Motor neuron (in vitro differentiated cells): ENCODE results near the gene RALGDS. TPM values are rescaled to one million over a fixed set of nuclear protein-coding genes. Genes with fewer than 3 reads are reported as not detected.

ENCODE experiments used
- ATAC-seq, 8 experiments: fragments of 200-7000 bp; cut with Tn5 transposase; replicated peaks in 6 of 8; 2 replicates each; pipeline ENCODE4 v1.8.0; 2021; ENCODE audit warnings: mild to moderate bottlenecking in 8 of 8, moderate library complexity in 8 of 8
- H3K27ac ChIP-seq, 2 donors: fragments of 250-450 bp; sonication (Bioruptor Pico); 2 replicates each; pipeline ENCODE4 v1.9.0; 2021; ENCODE audit warnings: antibody characterized with exemption in 2 of 2, mild to moderate bottlenecking in 2 of 2, moderate library complexity in 1 of 2
- H3K4me1 ChIP-seq, 2 donors: fragments of 250-450 bp; sonication (Bioruptor Pico); replicated peaks in 1 of 2; 2 replicates each; pipeline ENCODE4 v1.6.1; 2021; ENCODE audit warnings: antibody characterized with exemption in 2 of 2, mild to moderate bottlenecking in 2 of 2, moderate library complexity in 1 of 2
- H3K4me3 ChIP-seq, 5 donors: fragments of 250-450 bp; sonication (Bioruptor Pico); 2 replicates each; pipeline ENCODE4 v1.9.0; 2021; ENCODE audit warnings: antibody characterized with exemption in 5 of 5, mild to moderate bottlenecking in 5 of 5, moderate library complexity in 4 of 5
- WGBS, 10 experiments: fragments of 450-650 bp; shearing (Covaris generic); methylation state at CpG; one replicate each; pipeline ENCODE4 v1.0.0; 2022; 5-methylcytosine and 5-hydroxymethylcytosine counted together
- in situ Hi-C, 9 experiments: fragments of 400-800 bp; cut with MboI; loops; one replicate each; pipeline ENCODE4 v1.15.0; 2021; ENCODE audit warnings: low sequenced_read_pairs in 9 of 9, low pct_unique_long_range_greater_than_20kb in 2 of 9; ENCODE audit not compliant: unreplicated experiment in 9 of 9
- total RNA-seq, 8 experiments: library from RNA; unstranded; fragments of 300-600 nt; gene quantifications; 2 replicates each; pipeline versions ENCODE4 v1.2.3 to v1.2.4, GENCODE V29; 2022

The RALGDS gene
- total RNA-seq, 8 experiments from 2014 or later = 18.3 to 85.1 (median 52.9) TPM

DNA sequence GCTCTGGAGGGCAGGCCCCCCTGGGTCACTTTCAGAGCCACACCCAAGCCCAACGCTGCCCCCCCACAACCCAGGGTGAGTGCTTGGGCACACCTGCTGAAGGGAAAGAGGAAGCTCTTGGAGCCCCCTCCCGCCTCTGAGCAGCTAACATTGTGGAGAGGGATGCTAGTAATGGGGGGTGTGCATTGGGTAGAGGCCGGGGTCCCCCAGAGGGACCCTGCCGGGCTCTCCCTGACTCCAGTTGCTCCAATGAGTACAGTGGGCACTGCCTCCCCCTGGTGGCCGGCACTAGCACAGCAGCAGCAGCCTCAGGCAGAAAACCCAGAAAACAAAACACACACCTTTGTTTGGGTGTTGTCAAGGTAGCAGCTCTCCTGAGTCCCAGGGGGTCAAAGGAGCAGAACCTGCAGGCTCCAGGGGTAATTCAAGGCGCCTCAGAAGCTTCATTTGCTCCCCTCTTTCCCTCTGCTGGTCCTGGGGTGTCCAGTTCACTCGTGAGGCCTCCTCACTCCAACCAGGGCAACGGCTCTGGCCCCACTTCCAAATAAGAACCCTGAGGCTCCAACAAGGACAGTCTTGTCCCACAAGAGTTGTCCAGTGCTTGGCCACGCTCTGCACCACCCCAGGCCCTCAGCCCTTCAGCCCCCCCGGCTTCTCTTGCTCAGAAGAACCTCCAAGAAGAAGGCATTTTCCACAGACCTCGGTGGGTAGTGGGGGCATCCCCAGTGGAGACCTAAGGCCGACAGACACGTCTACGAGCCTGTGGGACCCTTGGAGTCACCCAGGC is 26.6 kb upstream of the RALGDS start:
- peak overlapping the region; percentile 83 to 89 for H3K27ac ChIP-seq
- 9 to 30% (median 19%) methylated on average over 2 to 5 of the region's 14 CpGs; no CpG with 5 or more reads in 7 of the 10 experiments for WGBS, 10 experiments
- ATAC-seq = peak in 3 of 8 experiments; percentile 1 to 4 (median 2)
- in situ Hi-C loops = no loop called here
- H3K4me1 ChIP-seq = peaks cover 35 to 46% of the 10 kb centered on the region in 2 donors
- peak overlapping the region; percentile 51 to 60 (median 54) for H3K4me3 ChIP-seq

GRCh38 chr9:133146746-133147411 is 25.8 kb upstream of the RALGDS start:
- in situ Hi-C loops = no loop called here
- Histone ChIP-seq H3K4me3 (peak overlapping the region; percentile 51 to 60 (median 54)), H3K27ac (peak overlapping the region; percentile 83 to 89), H3K4me1 (peaks cover 41 to 48% of the 10 kb centered on the region in 2 donors)
- ATAC-seq = no peak
- 83 to 100% (median 100%) methylated on average over 1 to 2 of the region's 7 CpGs; no CpG with 5 or more reads in 7 of the 10 experiments for WGBS, 10 experiments

DNA sequence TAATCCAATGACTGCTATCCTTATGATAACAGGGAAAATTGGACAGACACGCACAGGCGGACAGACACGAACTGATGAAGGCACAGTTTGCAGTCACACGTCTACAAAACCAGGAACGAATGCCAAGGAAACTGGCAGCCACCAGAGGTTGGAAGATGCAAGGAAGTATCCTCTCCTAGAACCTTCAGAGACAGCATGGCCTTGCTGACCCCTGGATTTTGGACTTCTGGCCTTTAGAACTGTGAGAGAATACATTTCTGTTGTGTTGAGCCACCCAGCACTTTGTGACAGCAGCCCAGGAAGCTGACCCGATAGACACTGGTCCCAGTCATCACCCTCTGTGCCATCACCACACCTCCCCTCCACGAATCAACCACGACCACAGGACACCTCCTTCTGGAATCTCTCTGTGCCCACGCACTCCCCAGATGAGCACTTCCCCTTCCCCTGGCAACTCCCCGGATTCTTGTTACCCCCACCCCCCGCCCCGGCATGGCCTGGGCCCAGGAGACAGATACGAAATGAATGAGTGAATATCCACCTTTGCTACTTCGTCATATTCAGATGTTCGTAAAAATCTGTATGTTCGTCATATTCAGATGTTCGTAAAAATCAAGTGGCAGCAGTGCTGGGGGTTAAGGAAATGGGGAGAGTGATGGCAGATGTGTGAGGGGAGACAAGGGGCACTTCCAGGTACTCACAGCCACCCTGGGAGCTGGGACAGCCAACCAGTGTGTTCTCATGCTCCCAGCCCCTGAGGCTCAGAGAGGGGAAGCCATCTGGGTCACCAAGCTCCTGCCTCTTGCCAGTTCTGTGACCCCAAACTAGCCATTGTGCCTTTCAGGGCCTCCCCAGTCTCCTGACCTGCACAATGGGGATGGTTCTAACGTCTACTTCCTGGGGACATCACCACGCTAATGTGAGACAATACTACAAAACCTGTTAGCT is 24.1 kb upstream of the RALGDS start:
- Histone ChIP-seq H3K4me3 (peak overlapping the region in 1 of 5 donors; percentile 43), H3K27ac (peak overlapping the region in 1 of 2 donors; percentile 86), H3K4me1 (peaks cover 43 to 63% of the 10 kb centered on the region in 2 donors)
- ATAC-seq = no peak
- in situ Hi-C loops = no loop called here
- 30 to 92% (median 70%) methylated on average over 1 to 7 of the region's 19 CpGs; no CpG with 5 or more reads in 4 of the 10 experiments for WGBS, 10 experiments

GRCh38 chr9:133144142-133144903 is 23.3 kb upstream of the RALGDS start:
- ATAC-seq = peak; percentile 9 to 72 (median 65)
- Histone ChIP-seq H3K4me1 (peaks cover 40 to 65% of the 10 kb centered on the region in 2 donors), H3K4me3 (peak overlapping the region; percentile 19 to 43 (median 27)), H3K27ac (peak overlapping the region; percentile 86 to 89)
- in situ Hi-C loops = no loop called here
- 0 to 80% (median 19%) methylated on average over 1 to 7 of the region's 52 CpGs; no CpG with 5 or more reads in 4 of the 10 experiments for WGBS, 10 experiments

DNA sequence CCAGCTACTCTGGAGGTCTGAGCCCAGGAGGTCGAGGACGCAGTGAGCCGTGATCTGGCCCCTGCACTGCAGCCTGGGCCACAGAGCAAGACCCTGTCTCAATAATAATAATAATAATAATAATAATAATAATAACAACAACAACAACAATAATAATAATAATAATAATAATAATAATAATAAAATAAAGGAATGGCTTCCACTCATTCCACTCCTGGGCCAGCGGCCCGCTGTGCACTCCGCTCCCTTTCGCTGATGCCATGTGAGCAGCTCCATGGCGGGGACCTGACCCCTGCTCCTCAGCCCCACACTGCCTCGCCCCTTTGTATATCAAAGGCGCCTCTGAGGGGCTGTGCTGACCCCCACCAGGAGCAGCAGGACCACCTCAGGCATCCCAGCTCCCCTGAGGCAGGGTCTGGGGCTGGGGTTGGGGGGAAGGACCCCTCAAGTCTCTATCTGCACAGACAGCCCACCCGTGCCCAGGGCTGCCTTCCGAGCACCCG is 22.6 kb upstream of the RALGDS start:
- in situ Hi-C loops = no loop called here
- 80 to 100% (median 98%) methylated on average over 1 to 8 of the region's 13 CpGs; no CpG with 5 or more reads in 4 of the 10 experiments for WGBS, 10 experiments
- ATAC-seq = no peak
- Histone ChIP-seq H3K27ac (peak overlapping the region; percentile 86 to 89), H3K4me3 (peak overlapping the region; percentile 19 to 43 (median 27)), H3K4me1 (peaks cover 40 to 65% of the 10 kb centered on the region in 2 donors)

DNA sequence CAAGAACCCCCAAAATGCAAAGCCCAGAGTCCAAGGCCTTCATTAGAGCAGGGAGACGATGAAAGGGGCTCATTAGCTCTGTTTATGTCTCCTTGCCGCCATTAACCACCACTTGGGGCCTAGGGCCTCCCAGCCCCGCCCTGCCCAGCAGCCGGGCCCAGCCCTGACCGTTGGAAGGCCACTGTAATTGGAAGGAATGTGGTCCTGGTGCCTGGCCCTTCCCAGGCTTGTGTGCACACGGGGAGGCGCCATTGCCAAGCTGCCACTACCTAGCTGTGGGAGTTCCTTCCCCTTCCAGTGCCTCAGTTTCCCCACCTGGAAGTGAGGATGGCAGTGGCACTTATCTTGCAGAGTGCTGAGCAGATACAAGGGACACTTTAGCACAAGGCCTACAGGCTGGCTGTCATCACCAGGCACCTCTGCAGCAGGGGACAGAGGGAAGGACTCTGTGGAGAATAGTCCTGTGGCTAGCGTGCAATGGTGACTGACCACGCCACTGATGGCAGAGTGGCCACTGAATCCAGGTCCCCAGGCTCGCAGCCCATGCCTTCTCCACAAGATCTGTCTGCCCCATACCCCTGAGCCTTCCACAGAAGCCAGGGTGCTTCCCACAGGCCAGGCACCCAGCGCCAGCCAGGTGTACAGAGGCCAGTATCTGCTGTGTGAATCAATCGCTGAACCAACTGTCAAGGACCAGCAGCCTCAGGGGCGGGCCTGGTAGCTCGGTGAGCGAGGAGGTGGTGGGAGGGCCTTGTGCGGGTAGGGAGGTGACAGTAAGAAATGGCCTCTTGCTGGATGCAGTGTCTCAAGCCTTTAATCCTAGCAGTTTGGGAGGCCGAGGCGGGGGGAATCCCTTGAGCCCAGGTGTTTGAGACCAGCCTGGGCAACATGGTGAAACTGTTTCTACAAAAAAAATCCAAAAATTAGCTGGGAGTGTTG is 21.9 kb upstream of the RALGDS start:
- Histone ChIP-seq H3K4me3 (no peak overlapping the region), H3K4me1 (peaks cover 40 to 64% of the 10 kb centered on the region in 2 donors), H3K27ac (peak overlapping the region; percentile 10 to 13)
- ATAC-seq = peak in 6 of 8 experiments; percentile 4 to 44 (median 10)
- 70 to 100% (median 90%) methylated on average over 1 to 6 of the region's 18 CpGs; no CpG with 5 or more reads in 3 of the 10 experiments for WGBS, 10 experiments
- in situ Hi-C loops = no loop called here

GRCh38 chr9:133141833-133142595 is 21.0 kb upstream of the RALGDS start:
- peaks cover 37 to 57% of the 10 kb centered on the region in 2 donors for H3K4me1 ChIP-seq
- in situ Hi-C loops = no loop called here
- ATAC-seq = peak in 2 of 8 experiments; percentile 7 to 40
- WGBS, 10 experiments = 56 to 90% (median 73%) methylated on average over 2 to 7 of the region's 16 CpGs; no CpG with 5 or more reads in 4 of the 10 experiments
- H3K4me3 ChIP-seq = no peak overlapping the region
- H3K27ac ChIP-seq = no peak overlapping the region

GRCh38 chr9:133140606-133141005 is 19.6 kb upstream of the RALGDS start:
- no peak overlapping the region for H3K4me3 ChIP-seq
- ATAC-seq = no peak
- 92 to 100% methylated on average over 1 to 5 of the region's 14 CpGs; no CpG with 5 or more reads in 8 of the 10 experiments for WGBS, 10 experiments
- H3K4me1 ChIP-seq = peaks cover 31 to 53% of the 10 kb centered on the region in 2 donors
- H3K27ac ChIP-seq = no peak overlapping the region
- in situ Hi-C loops = no loop called here

- no peak for ATAC-seq
- no CpG with 5 or more reads among the region's 4 CpGs for WGBS, 10 experiments
- in situ Hi-C loops = no loop called here
Measured at GRCh38 chr9:133140174-133140505, 19.1 kb upstream of the RALGDS start.

GRCh38 chr9:133139246-133140173 is 18.5 kb upstream of the RALGDS start:
- WGBS, 10 experiments = 71 to 100% (median 98%) methylated on average over 1 to 8 of the region's 24 CpGs; no CpG with 5 or more reads in 5 of the 10 experiments
- no peak overlapping the region for H3K4me3 ChIP-seq
- peak in 1 of 8 experiments; percentile 8 for ATAC-seq

More at GRCh38 chr9:133140174-133140505, 19.1 kb upstream of the RALGDS start:
- H3K4me3 ChIP-seq = no peak overlapping the region
- no peak overlapping the region for H3K27ac ChIP-seq
- peaks cover 31 to 53% of the 10 kb centered on the region in 2 donors for H3K4me1 ChIP-seq

More at GRCh38 chr9:133139246-133140173, 18.5 kb upstream of the RALGDS start:
- H3K4me1 ChIP-seq = peaks cover 25 to 51% of the 10 kb centered on the region in 2 donors
- H3K27ac ChIP-seq = no peak overlapping the region
- in situ Hi-C loops = no loop called here
